Stimulated activated naive CD8-positive, alpha-beta T cell treated with anti-CD3 and anti-CD28 coated beads, Interleukin-15, Interleukin-2, amounts not matched to agents 100 ng/mL and 50 ng/mL, for 24 hours (primary cell): ENCODE data around the gene UTS2R.
"Not testable (repeated sequence)": the region's sequence is repeated elsewhere in the genome, so short reads cannot be mapped to it uniquely, and the experiment has no call there.

ENCODE experiments used
- H3K27ac Mint-ChIP-seq: one replicate; pipeline ENCODE4 v1.8.0; 2021; ENCODE audit warnings: mild to moderate bottlenecking, mixed read lengths
- H3K27me3 Mint-ChIP-seq: one replicate; pipeline ENCODE4 v1.8.0; 2021; ENCODE audit warnings: mixed read lengths
- H3K36me3 Mint-ChIP-seq: one replicate; pipeline ENCODE4 v1.8.0; 2021; ENCODE audit warnings: low read depth, mixed read lengths
- H3K4me1 Mint-ChIP-seq: one replicate; pipeline ENCODE4 v1.8.0; 2021; ENCODE audit warnings: low read depth, mixed read lengths
- H3K4me3 Mint-ChIP-seq: one replicate; pipeline ENCODE4 v1.8.0; 2021; ENCODE audit warnings: mild to moderate bottlenecking, mixed read lengths
- H3K9me3 Mint-ChIP-seq: one replicate; pipeline ENCODE4 v1.8.0; 2021; ENCODE audit warnings: mixed read lengths

The UTS2R gene

DNA sequence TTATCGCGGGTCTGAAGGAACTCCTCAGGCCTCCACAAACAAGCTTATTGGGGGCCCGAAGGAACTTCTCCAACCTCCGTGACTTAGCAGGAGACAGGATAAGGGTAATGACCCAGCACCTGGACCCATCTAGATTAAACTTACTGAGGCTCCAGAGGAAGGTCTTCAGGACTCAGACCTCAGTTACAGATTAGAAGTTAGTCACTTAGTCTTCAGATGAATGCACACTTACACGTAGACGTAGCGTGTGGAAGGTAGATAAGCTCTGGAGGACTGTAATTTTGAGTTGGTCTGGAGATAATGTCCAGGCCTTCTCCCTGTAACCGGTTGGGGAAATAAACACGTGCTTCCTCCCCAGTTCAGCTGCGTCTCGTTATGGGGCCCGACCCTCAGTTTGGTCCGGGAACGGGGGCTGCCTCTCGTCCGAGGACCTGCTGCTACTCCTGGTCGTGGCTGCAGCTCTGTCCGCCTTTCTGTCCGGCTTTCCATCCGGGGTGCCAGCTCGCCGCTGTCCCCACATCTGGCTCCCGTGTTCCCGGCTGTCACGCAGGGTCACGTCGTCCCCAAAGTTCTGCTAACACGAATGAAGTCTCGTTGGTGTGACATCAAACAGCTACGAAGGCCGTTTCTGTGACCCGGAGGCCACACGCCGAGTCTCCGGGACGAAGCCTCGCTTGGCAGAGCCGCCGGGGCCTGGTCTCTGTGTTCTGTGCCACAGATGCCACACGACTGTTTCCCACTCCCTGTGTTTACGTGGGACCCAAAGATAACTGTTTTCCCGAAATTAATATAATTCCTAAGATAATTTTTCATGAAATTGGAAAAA lies 26.2 kb upstream of the UTS2R start:
- no peak overlapping the region for H3K27ac Mint-ChIP-seq
- H3K27me3 Mint-ChIP-seq = peaks cover 8% of the 10 kb centered on the region

DNA sequence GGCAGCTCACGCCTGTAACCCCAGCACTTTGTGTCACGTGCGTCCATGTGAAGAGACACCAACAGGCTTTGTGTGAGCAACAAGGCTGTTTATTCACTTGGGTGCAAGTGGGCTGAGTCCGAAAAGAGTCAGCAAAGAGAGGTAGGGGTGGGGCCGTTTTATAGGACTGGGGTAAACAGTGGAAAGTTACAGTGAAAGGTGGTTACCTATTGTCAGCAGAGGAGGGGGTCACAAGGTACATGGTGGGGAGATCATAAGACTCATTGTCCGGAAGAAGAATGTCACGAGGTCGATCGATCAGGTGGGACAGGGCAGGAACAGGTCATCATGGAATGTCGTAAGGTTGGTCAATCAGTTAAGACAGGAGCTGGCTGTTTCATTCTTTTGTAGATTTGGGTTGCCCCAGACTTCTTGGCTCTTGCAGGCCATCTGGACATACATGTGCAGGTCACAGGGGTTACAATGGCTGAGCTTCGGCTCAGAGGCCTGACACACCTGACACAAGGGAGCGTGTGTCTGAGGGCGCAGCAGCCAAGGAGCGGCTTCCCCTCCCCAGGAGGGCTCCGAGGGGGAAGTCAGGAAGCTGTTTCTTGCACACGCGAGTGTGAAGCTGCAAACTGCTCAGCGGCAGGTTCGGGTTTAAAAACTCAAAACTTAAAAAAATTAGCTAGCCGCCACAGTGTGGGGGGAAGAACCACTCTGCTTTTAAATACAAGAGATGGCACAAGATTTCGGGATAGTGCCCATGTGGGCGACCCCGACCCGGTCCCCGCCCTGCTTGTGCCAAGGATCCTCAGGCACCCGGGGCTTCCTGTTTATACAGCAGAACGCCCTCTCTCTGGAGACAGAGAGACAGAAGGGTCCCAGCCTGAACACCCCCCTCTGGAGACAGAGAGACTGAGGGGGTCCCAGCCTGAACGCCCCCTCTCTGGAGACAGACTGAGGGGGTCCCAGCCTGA lies 24.9 kb upstream of the UTS2R start:
- Mint-ChIP-seq H3K27me3 (peaks cover 8% of the 10 kb centered on the region), H3K4me1 (peaks cover 13% of the 10 kb centered on the region), H3K36me3 (no peaks in the 10 kb centered on the region), H3K4me3 (no peak overlapping the region), H3K27ac (no peak overlapping the region), H3K9me3 (no peaks in the 10 kb centered on the region)

More for the DNA sequence above, 26.2 kb upstream of the UTS2R start:
- Mint-ChIP-seq H3K36me3 (no peaks in the 10 kb centered on the region), H3K4me1 (peaks cover 7% of the 10 kb centered on the region), H3K4me3 (no peak overlapping the region), H3K9me3 (no peaks in the 10 kb centered on the region)

GRCh38 chr17:82347994-82348393 lies 23.6 kb upstream of the UTS2R start:
- not testable (repeated sequence) for H3K36me3 Mint-ChIP-seq, H3K27ac Mint-ChIP-seq, H3K9me3 Mint-ChIP-seq, H3K27me3 Mint-ChIP-seq, H3K4me3 Mint-ChIP-seq
- H3K4me1 Mint-ChIP-seq = peaks cover 17% of the 10 kb centered on the region

DNA sequence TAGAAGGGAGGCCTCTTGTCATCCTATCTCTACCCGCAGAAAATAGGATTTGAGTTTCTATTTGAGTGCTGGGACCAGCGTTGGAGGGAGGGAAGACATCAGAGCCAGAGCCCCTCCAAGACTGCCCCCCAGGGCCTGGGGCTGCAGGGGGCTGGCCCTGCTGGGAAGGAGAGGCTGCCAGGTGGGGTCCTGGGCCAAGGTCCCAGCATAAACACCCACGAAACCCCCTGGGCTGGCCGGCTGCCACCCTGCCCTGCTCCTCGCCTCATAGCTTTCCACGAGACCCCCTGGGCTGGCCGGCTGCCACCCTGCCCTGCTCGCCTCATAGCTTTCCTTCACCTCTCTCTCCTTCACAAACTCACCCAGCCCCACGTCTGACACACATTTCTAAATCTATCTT lies 23.1 kb upstream of the UTS2R start:
- Mint-ChIP-seq H3K4me1 (peaks cover 17% of the 10 kb centered on the region), H3K27me3 (peaks cover 8% of the 10 kb centered on the region), H3K27ac (peak overlapping the region; percentile 65), H3K36me3 (no peaks in the 10 kb centered on the region), H3K4me3 (no peak overlapping the region), H3K9me3 (no peaks in the 10 kb centered on the region)

DNA sequence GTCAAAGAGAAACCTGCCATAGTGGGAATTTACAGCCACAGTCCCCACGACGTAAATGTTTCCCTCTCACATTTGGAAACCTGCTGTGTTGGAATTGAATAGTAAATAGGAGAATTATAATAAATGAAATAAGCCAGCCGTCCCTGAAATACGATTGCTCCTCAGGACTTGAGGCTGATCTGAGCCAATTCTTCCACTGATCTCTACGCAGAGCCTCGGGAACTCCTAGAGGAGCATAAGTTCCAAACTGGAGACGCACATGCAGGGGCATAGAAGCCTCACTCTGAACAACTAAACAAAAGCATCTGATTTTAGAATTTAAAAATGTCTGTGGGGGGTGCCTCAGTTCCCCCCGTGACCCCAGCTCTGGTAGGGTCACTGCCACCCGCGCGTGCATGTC lies 22.7 kb upstream of the UTS2R start:
- Mint-ChIP-seq H3K9me3 (no peaks in the 10 kb centered on the region), H3K4me3 (no peak overlapping the region), H3K36me3 (no peaks in the 10 kb centered on the region), H3K27ac (peak overlapping the region; percentile 65), H3K27me3 (peaks cover 8% of the 10 kb centered on the region), H3K4me1 (peaks cover 17% of the 10 kb centered on the region)

- H3K36me3 Mint-ChIP-seq = no peaks in the 10 kb centered on the region
- H3K9me3 Mint-ChIP-seq = no peaks in the 10 kb centered on the region
- no peak overlapping the region for H3K27ac Mint-ChIP-seq
- no peak overlapping the region for H3K4me3 Mint-ChIP-seq
- peaks cover 17% of the 10 kb centered on the region for H3K4me1 Mint-ChIP-seq
- peaks cover 8% of the 10 kb centered on the region for H3K27me3 Mint-ChIP-seq
Observed at GRCh38 chr17:82349287-82349701, 22.3 kb upstream of the UTS2R start.

- H3K36me3 Mint-ChIP-seq = no peaks in the 10 kb centered on the region
- peaks cover 17% of the 10 kb centered on the region for H3K4me1 Mint-ChIP-seq
- H3K9me3 Mint-ChIP-seq = no peaks in the 10 kb centered on the region
- no peak overlapping the region for H3K27ac Mint-ChIP-seq
- H3K4me3 Mint-ChIP-seq = no peak overlapping the region
- peaks cover 9% of the 10 kb centered on the region for H3K27me3 Mint-ChIP-seq
Observed at GRCh38 chr17:82350182-82351030, 21.2 kb upstream of the UTS2R start.

- Mint-ChIP-seq H3K27me3 (peaks cover 13% of the 10 kb centered on the region), H3K27ac (no peak overlapping the region), H3K9me3 (no peaks in the 10 kb centered on the region), H3K36me3 (no peaks in the 10 kb centered on the region), H3K4me3 (no peak overlapping the region), H3K4me1 (peaks cover 16% of the 10 kb centered on the region)
Observed at GRCh38 chr17:82351254-82351712, 20.3 kb upstream of the UTS2R start.

DNA sequence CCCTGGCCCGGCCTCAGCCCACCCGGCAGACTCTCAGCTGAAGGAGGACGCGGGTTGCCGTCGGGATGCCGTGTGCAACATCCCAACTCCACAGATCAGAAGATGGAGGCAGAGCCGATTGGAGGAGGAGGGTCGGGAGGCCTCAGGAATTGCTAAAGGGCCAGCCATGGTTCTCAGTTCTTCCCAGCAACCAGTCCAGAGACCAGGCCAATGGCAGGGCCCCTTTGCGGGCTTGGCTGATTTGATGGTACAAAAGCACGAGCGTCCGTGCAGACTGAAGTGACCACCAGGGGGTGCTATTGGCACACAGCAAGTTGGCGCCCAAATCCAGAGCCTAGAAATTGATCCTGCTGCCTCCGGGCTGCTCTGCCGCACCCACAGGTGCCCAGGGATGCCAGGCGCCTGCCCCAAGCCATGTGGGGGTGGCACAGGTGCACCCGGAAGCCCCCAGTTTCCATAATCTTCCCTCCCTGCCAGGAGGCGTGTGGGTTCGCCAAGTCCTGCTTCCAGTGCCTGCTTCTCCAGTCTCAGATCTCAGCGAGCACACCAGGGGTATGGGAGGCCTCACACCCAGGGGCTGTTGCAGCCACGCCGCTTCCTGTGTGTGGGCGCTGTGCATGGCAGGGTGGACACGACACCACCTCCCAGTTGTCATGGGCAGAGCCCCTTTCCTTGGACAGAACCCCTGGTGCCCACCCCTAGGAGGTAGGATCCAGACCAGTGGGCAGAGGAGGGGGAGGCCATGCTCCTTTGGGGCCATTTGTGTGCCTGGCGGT lies 19.7 kb upstream of the UTS2R start:
- Mint-ChIP-seq H3K4me3 (no peak overlapping the region), H3K27ac (no peak overlapping the region), H3K4me1 (peaks cover 10% of the 10 kb centered on the region), H3K27me3 (peaks cover 10% of the 10 kb centered on the region), H3K9me3 (no peaks in the 10 kb centered on the region), H3K36me3 (no peaks in the 10 kb centered on the region)

- no peak overlapping the region for H3K4me3 Mint-ChIP-seq
- H3K27ac Mint-ChIP-seq = no peak overlapping the region
- H3K9me3 Mint-ChIP-seq = no peaks in the 10 kb centered on the region
- H3K36me3 Mint-ChIP-seq = no peaks in the 10 kb centered on the region
- H3K4me1 Mint-ChIP-seq = peaks cover 15% of the 10 kb centered on the region
- H3K27me3 Mint-ChIP-seq = peaks cover 18% of the 10 kb centered on the region
Observed at GRCh38 chr17:82353484-82353883, 18.1 kb upstream of the UTS2R start.

GRCh38 chr17:82354804-82355308 lies 16.7 kb upstream of the UTS2R start:
- no peak overlapping the region for H3K4me3 Mint-ChIP-seq
- no peak overlapping the region for H3K27ac Mint-ChIP-seq
- H3K27me3 Mint-ChIP-seq = peaks cover 18% of the 10 kb centered on the region
- H3K36me3 Mint-ChIP-seq = no peaks in the 10 kb centered on the region
- no peaks in the 10 kb centered on the region for H3K9me3 Mint-ChIP-seq
- H3K4me1 Mint-ChIP-seq = peaks cover 19% of the 10 kb centered on the region

GRCh38 chr17:82355770-82356427 lies 15.7 kb upstream of the UTS2R start:
- Mint-ChIP-seq H3K9me3 (no peaks in the 10 kb centered on the region), H3K4me1 (peaks cover 19% of the 10 kb centered on the region), H3K27me3 (peaks cover 18% of the 10 kb centered on the region), H3K27ac (no peak overlapping the region), H3K4me3 (no peak overlapping the region), H3K36me3 (no peaks in the 10 kb centered on the region)

GRCh38 chr17:82356845-82357355 lies 14.7 kb upstream of the UTS2R start:
- no peak overlapping the region for H3K4me3 Mint-ChIP-seq
- peaks cover 18% of the 10 kb centered on the region for H3K27me3 Mint-ChIP-seq
- peaks cover 10% of the 10 kb centered on the region for H3K4me1 Mint-ChIP-seq
- no peaks in the 10 kb centered on the region for H3K9me3 Mint-ChIP-seq
- H3K27ac Mint-ChIP-seq = no peak overlapping the region
- H3K36me3 Mint-ChIP-seq = no peaks in the 10 kb centered on the region
